Cardiac fibroblast (primary cell): ENCODE data around the gene DNAJB14.
A peak's percentile ranks its signal among the peaks of the same experiment; 100 is the strongest.

Source experiments
- DNase-seq, 2 donors: peaks; one replicate each; pipeline versions ENCODE4 v3.0.0 to v3.0.0-alpha.2; 2010; ENCODE audit warnings: low read depth in 2 of 2
- H3K4me3 ChIP-seq, 2 donors: replicated peaks in 1 of 2; 1 replicate in 1 of 2; 2 replicates in 1 of 2; pipeline ENCODE4 v1.5.1; 2011; ENCODE audit warnings: low read depth in 2 of 2, low read length in 2 of 2, mild to moderate bottlenecking in 2 of 2, moderate library complexity in 1 of 2
- TF ChIP-seq, protein P1 (sequence below): IDR thresholded peaks from one replicate; pipeline ENCODE4 v1.5.1; 2011; ENCODE audit warnings: low read depth, mild to moderate bottlenecking, low read length, inconsistent platforms

Gene DNAJB14

DNA sequence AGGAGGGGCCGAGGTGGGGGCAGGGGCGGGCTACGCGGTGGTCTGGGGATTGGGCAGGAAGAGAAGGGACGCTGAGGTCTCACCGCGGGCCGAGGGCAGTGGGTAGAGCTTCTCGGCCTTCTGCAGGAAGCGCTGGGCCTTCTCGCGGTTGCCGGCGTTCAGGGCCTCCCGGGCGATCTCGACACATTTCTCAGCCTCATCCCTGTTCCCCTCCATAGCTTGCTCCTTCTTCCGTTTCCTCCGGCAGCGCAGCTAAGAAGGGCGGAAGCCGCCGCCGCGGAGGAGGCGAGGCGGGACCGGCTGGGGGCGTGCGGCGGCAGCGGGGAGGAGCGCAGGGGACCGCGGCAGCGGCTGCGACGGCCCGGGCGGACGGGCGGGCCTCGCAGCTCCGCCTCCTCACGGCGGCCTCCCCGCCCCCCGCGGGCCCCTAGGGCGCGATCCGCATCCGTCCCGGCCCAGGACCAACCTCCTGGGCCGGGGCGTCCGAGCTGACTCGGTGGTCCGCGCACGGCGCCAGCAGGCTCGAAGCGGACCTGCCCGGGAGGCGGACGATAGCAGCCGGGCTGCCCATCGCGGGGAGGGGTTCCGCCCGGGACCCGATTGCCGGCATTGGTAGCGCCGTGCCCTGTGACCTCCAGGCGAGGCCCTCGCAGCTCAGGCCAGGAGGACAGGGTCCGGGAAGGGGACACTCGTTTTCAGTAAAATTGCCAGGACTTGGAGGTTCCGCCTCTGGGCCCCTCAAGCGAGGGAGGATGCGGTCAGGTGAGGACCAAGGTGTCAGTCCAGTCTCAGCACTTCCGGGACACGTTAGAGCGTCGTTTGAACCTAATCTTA is at the start of gene DNAJB14:
Gene DNAJB14, minus strand, starts transcription at position 263 of the 834 bp plus-strand sequence. Its CDS starts 47 bp downstream, at position 216.
- DNase-seq, result peak; percentile 74 to 87
- TF ChIP-seq, protein P1, sequence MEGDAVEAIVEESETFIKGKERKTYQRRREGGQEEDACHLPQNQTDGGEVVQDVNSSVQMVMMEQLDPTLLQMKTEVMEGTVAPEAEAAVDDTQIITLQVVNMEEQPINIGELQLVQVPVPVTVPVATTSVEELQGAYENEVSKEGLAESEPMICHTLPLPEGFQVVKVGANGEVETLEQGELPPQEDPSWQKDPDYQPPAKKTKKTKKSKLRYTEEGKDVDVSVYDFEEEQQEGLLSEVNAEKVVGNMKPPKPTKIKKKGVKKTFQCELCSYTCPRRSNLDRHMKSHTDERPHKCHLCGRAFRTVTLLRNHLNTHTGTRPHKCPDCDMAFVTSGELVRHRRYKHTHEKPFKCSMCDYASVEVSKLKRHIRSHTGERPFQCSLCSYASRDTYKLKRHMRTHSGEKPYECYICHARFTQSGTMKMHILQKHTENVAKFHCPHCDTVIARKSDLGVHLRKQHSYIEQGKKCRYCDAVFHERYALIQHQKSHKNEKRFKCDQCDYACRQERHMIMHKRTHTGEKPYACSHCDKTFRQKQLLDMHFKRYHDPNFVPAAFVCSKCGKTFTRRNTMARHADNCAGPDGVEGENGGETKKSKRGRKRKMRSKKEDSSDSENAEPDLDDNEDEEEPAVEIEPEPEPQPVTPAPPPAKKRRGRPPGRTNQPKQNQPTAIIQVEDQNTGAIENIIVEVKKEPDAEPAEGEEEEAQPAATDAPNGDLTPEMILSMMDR, result no peak
- peak within 1 kb of the TSS; percentile 79 to 84 for H3K4me3 ChIP-seq

DNA sequence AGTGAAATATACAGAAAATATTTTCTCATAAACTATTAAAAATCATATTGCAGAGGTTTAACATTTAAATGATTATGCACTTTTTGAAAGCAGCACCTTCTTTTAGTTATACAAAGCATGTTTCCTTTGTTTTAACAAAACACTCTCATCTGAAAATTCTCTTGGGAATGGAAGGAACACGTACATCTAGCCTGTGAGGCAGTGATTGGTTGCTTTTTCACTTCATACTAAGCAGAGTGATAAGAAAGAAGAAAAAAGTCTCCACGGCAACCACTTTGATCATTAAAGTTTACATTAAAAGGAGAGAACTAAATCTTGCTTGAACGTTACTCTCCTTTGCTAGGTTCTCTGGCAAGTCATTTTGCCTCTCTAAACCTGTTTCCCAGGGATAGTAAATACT is 45.3 kb upstream of the DNAJB14 start:
- peak in 1 of 2 donors; percentile 53 for DNase-seq
- TF ChIP-seq, protein P1, result no peak
- H3K4me3 ChIP-seq, result no peak overlapping the region

DNA sequence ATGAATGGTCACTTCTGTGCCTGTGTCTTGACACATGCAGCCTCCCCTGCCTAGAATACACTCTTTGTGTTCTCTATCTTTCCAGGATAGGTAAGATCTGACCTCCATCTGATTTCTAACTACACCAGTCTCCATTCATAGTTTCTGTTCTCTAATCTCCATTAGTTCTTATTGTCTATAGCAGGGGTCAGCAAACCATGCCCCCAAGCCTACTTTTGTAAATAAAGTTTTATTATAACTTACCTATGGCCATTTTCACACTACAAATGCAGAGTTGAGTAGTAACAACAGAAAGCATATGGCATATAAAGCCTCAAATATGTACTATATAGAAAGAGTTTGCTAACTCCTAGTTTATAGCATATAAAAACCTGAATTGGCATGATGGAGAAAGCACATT is 41.3 kb upstream of the DNAJB14 start:
- TF ChIP-seq, protein P1, result no peak
- DNase-seq, result no peak
- no peak overlapping the region for H3K4me3 ChIP-seq

DNA sequence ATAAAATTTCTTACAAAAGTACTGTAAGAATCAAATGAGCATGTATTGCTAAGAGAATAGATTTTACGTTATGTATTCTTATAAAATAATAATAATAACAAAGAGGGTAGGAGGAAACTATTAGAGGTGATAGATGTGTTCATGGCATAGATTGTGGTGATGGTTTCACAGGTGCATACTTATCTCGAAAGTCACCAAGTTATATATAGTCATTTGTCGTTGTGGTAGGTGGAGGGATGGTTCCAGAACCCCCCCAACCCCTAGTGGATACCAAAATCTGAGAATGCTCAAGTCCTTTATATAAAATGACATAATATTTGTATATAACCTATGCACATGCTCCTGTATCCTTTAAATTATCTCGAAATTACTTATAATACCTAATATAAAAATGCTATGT is 40.4 kb upstream of the DNAJB14 start:
- H3K4me3 ChIP-seq, result no peak overlapping the region
- no peak for DNase-seq
- TF ChIP-seq, protein P1, result no peak

DNA sequence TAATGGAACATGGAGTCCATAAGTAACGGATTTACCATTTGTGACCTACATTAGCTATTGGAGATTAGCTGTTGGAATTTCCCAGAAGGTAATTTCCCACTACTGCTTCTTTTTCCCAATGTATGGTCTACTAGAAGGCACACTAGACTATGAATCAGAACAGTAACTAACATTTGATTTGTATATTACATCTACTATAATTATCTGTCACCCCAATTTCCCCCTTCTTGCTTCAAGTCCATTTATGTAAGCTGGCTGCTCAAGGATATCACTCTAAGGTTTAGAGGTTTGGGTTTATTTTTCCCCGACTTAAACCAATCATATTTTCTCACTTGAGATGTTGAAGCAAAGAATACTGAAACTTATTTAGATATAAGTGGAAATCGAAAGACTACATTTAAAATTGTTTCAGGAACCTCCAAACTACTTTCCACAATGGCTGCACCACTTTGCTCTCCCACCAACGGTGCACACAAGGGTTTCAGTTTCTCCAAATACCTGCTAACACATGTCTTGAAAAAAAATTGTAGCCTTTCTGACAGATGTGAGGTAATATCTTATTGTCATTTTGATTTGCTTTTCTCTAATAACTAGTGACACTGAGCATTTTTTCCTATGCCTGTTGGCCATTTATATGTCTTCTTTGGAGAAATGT is 37.0 kb upstream of the DNAJB14 start:
- no peak overlapping the region for H3K4me3 ChIP-seq
- DNase-seq, result no peak
- TF ChIP-seq, protein P1, result no peak

DNA sequence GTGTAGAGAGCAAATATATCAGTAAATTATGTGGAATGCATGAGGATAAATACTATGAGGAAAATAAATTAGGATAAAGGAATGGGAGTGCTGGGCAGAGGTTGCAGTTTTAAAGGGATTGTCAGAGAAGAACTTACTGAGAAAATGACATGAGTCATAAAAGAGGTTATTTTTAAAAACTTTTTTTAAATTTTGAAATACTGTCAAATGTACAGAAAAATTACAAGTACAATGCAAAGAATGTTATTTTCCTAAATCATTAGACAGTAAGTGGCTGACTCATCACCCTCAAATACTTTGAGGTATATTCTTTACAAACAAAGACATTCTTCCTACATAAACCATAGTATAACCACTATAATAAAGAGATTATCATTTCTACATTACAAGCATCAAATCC is 33.5 kb upstream of the DNAJB14 start:
- DNase-seq, result peak in 1 of 2 donors; percentile 33
- TF ChIP-seq, protein P1, result no peak

More for the DNA sequence above, 33.5 kb upstream of the DNAJB14 start:
- H3K4me3 ChIP-seq, result no peak overlapping the region
